ENCODE data around the gene FOSL2.

DNA sequence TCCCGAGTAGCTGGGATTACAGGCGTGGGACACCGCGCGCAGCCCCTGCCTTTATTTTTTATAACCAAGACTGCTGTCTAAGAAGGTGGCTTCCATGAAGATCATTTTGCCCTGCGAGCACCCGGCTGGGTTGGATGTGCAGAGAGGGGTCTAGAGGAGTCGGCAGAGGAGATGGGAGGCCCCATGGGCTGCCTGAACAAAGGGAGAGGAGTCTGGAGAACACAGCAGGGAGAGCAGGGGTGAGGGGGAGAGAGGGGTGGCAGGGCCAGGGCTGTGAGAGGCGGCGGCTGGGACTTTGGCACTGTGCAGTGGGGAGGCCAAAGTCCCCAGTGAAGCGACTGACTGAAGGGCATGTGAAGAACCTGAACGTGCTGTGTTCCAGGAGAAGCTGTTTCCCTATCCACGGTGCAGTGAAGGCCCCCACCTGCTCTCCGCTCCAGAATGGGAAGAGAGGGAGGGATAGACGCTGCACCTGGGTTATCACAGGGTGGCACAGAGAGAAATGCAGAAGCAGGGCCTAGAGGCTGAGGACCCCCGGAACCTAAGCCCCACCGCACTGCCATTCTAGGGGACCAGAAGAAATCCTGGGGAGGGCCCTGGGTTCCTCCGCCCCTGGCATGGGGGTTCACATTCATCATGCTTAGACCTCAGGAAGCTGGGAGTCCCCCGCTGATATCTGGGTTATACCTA lies 24.8 kb upstream of the FOSL2 start:
- TF ChIP-seq ZNF274 (IDR thresholded peaks at IDR 0.05; ENCODE audit: low read depth, low read length) (no peak), YY1 (IDR thresholded peaks at IDR 0.05; ENCODE audit: insufficient read depth, insufficient read length) (no peak)
